ENCODE data around the gene MORN1.

MORN1 gene

DNA sequence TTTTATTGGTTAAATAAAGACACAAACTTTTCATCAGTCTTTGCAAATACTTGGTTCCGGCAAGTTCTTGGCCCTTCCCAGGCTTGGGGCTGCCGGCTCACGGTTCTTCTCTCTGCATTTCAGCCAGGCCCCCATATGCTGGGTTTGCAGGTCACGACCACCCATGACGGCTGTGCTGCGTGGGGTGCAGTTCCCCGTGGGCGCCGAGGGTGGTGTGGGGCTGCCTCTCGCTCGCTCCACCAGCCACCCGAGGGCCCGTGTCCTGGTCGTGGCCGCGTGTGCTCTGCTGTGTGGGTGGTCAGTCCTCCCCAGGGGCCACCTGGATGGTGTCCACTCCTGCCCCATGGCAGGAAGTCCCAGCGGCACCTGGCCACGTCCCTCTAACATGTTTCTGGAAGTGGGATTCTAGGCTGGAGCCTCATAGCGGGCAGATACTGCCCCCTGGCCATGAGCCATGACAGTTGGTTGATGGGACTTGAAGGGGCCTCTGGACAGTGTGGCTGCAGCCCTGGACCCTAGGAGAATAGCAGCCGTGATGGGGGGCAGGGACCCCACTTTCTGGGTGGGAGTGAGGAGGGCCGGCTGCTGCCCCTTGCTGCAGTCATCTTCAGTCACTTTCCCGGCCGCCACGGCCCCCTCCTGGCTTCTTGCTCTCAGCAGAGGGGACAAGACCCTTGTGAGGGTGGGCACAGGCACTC lies 117.0 kb downstream of the MORN1 start:
- POLR2A ChIA-PET = no interaction called here
- CTCF ChIA-PET = interaction anchor here (0.9 kb wide), 1 partner anchor 100 kb away, joined by 3 read pairs; no protein-coding TSS in a partner anchor

GRCh38 chr1:2273401-2274090 lies 117.8 kb downstream of the MORN1 start:
- H3K4me3 ChIP-seq (ENCODE audit: low read depth, low read length) = no peak overlapping the region
- CTCF ChIA-PET = interaction anchor here (0.9 kb wide), 1 partner anchor 99 kb away, joined by 3 read pairs; no protein-coding TSS in a partner anchor
- no peak for DNase-seq (ENCODE audit: low read depth, low spot score)
- POLR2A ChIA-PET = no interaction called here
- TF ChIP-seq, protein P1, sequence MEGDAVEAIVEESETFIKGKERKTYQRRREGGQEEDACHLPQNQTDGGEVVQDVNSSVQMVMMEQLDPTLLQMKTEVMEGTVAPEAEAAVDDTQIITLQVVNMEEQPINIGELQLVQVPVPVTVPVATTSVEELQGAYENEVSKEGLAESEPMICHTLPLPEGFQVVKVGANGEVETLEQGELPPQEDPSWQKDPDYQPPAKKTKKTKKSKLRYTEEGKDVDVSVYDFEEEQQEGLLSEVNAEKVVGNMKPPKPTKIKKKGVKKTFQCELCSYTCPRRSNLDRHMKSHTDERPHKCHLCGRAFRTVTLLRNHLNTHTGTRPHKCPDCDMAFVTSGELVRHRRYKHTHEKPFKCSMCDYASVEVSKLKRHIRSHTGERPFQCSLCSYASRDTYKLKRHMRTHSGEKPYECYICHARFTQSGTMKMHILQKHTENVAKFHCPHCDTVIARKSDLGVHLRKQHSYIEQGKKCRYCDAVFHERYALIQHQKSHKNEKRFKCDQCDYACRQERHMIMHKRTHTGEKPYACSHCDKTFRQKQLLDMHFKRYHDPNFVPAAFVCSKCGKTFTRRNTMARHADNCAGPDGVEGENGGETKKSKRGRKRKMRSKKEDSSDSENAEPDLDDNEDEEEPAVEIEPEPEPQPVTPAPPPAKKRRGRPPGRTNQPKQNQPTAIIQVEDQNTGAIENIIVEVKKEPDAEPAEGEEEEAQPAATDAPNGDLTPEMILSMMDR (IDR thresholded peaks at IDR 0.05; ENCODE audit: insufficient read depth, low read length, missing control alignments) = no peak

More for the DNA sequence above, 117.0 kb downstream of the MORN1 start:
- TF ChIP-seq, protein P1 (IDR thresholded peaks at IDR 0.05; ENCODE audit: insufficient read depth, low read length, missing control alignments) = no peak
- no peak for DNase-seq (ENCODE audit: low read depth, low spot score)
- H3K4me3 ChIP-seq (ENCODE audit: low read depth, low read length) = no peak overlapping the region

DNA sequence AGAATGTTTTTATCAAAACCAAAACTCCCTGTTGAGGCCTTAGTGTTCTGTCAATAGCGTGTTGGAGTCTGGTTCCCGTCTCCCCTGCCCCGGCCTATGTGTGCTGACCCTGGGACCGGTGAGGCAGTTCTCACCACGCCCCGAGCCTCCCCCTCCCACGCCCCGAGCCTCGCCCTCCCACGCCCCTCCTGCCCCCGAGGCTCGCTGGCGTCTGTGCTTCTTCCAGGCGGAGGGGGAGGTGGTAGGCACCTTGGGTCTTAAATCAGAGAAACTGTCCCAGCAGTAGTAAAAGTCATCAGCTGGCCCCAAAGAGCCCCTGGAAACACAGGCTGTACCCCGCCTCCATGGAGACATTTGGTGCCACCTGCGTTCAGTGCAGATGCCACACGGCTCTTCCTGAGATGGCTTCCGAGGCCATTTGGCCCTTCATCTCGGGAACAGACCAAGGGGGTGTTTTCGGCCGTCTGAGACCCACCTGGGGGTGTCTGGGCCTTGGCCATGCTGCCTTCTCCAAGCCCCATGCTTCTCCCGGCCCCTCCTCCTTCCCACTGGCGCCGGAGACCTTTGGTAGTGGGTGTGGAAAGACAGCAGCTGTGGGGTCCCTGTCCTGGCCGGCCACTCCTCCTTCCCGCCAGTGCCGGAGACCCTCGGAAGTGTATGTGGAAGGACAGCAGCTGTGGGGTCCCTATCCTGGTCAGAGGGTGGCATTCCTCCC lies 118.5 kb downstream of the MORN1 start:
- H3K4me3 ChIP-seq (ENCODE audit: low read depth, low read length) = no peak overlapping the region
- DNase-seq (ENCODE audit: low read depth, low spot score) = no peak
- ChIA-PET POLR2A (no interaction called here), CTCF (interaction anchor here (0.9 kb wide), 2 partner anchors 44 to 98 kb away, joined by 3 to 4 read pairs; no protein-coding TSS in a partner anchor)
- TF ChIP-seq, protein P1 (IDR thresholded peaks at IDR 0.05; ENCODE audit: insufficient read depth, low read length, missing control alignments) = no peak

GRCh38 chr1:2271841-2272655 lies 119.3 kb downstream of the MORN1 start:
- ChIA-PET CTCF (interaction anchor here (0.9 kb wide), 1 partner anchor 44 kb away, joined by 4 read pairs; no protein-coding TSS in a partner anchor), POLR2A (no interaction called here)
- no peak overlapping the region for H3K4me3 ChIP-seq (ENCODE audit: low read depth, low read length)
- no peak for DNase-seq (ENCODE audit: low read depth, low spot score)
- TF ChIP-seq, protein P1 (IDR thresholded peaks at IDR 0.05; ENCODE audit: insufficient read depth, low read length, missing control alignments) = no peak

Data from AG04449 (cell line).